Measurements from ENCODE around the gene SPTLC3. TPM values are rescaled to one million over a fixed set of nuclear protein-coding genes. Genes with fewer than 3 reads are reported as not detected.
A peak's percentile ranks its signal among the peaks of the same experiment; 100 is the strongest.

The SPTLC3 gene
- total RNA-seq, 2 experiments from 2014 or later, result 0.38 to 0.59 TPM

DNA sequence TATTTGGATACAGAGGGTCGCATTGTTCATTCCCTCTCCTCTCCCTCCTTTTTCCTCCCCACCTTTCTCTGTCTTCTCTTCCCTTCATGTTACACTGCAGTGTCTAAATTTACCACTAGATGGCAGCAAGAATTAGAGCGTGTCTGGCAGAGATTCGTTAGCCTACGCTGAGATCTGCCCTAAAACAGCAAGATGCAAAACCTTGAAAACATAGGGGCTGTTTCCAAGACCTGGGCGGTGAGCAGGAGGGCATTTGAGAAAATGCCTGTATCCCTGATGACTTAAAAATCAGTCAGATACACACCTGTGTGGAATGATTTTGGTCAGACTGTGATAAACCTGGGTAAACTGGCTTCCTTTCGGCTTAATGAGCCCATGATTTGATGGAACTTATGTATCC is 110.8 kb downstream of the SPTLC3 start:
- ChIA-PET POLR2A (interaction anchor here (0.7 kb wide), 1 partner anchor 427 kb away, joined by 3 read pairs; no protein-coding TSS in a partner anchor), CTCF (interaction anchor here (1.0 to 2.5 kb wide), 6 partner anchors 141 to 427 kb away, joined by 3 to 10 read pairs (median 4); no protein-coding TSS in a partner anchor)
- ATAC-seq (ENCODE audit: poor library complexity) (peak; percentile 83), DNase-seq (peak in 10 of 14 experiments; percentile 0 to 78 (median 21))
- no peaks in the 10 kb centered on the region for H3K36me3 Mint-ChIP-seq (ENCODE audit: low read depth)
- H3K27me3 Mint-ChIP-seq, result no peaks in the 10 kb centered on the region
- no peaks in the 10 kb centered on the region for H3K27me3 ChIP-seq (ENCODE audit: control insufficient read depth in 1 of 2, insufficient read depth in 2 of 2, low read length in 2 of 2)
- intact Hi-C loops (cut with DNase I, micrococcal nuclease), result loop anchor here (1.0 to 5.0 kb wide), 5 partner anchors 143 to 653 kb away; no protein-coding TSS in a partner anchor
- TF ChIP-seq, protein P1, sequence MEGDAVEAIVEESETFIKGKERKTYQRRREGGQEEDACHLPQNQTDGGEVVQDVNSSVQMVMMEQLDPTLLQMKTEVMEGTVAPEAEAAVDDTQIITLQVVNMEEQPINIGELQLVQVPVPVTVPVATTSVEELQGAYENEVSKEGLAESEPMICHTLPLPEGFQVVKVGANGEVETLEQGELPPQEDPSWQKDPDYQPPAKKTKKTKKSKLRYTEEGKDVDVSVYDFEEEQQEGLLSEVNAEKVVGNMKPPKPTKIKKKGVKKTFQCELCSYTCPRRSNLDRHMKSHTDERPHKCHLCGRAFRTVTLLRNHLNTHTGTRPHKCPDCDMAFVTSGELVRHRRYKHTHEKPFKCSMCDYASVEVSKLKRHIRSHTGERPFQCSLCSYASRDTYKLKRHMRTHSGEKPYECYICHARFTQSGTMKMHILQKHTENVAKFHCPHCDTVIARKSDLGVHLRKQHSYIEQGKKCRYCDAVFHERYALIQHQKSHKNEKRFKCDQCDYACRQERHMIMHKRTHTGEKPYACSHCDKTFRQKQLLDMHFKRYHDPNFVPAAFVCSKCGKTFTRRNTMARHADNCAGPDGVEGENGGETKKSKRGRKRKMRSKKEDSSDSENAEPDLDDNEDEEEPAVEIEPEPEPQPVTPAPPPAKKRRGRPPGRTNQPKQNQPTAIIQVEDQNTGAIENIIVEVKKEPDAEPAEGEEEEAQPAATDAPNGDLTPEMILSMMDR (IDR thresholded peaks at IDR 0.05), result peak; percentile 92
- no peak overlapping the region for H3K4me3 Mint-ChIP-seq
- no peak overlapping the region for H3K27ac ChIP-seq (ENCODE audit: low read depth in 1 of 2, low read length in 2 of 2)
- H3K4me3 ChIP-seq (ENCODE audit: low read length), result no peak overlapping the region
- H3K9me3 ChIP-seq (ENCODE audit: control insufficient read depth in 1 of 2, insufficient read depth in 1 of 2, low read length in 2 of 2), result no peaks in the 10 kb centered on the region
- H3K9me3 Mint-ChIP-seq, result no peaks in the 10 kb centered on the region
- no peak overlapping the region for H3K27ac Mint-ChIP-seq
- H3K4me1 ChIP-seq (ENCODE audit: insufficient read depth, low read length), result no peaks in the 10 kb centered on the region
- no peaks in the 10 kb centered on the region for H3K36me3 ChIP-seq (ENCODE audit: insufficient read depth, low read length)
- no peaks in the 10 kb centered on the region for H3K4me1 Mint-ChIP-seq (ENCODE audit: low read depth)

DNA sequence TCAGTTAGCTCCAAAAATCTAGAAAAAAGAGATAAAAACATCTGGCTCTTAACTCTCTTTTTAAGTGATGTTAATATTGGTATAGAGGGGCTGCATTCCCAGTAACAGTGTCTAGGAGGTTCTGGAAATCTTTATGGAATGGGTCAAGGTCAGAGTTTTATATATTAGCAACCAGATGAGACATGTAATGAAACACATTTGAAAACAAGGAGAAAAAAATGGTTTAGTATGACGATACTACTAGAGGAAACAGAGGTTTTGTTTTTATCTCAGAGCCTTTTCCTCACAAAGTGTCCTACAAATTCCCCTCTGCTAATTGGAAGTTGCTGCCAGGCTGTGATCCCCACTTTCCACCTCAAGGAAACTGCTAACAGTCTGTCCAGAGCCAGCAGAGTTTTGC is 111.7 kb downstream of the SPTLC3 start:
- Mint-ChIP-seq H3K4me1 (ENCODE audit: low read depth) (no peaks in the 10 kb centered on the region), H3K27ac (no peak overlapping the region), H3K36me3 (ENCODE audit: low read depth) (no peaks in the 10 kb centered on the region), H3K9me3 (no peaks in the 10 kb centered on the region), H3K27me3 (no peaks in the 10 kb centered on the region), H3K4me3 (no peak overlapping the region)
- H3K4me3 ChIP-seq (ENCODE audit: low read length), result no peak overlapping the region
- TF ChIP-seq, protein P1 (IDR thresholded peaks at IDR 0.05), result no peak
- no peak overlapping the region for H3K27ac ChIP-seq (ENCODE audit: low read depth in 1 of 2, low read length in 2 of 2)
- no peaks in the 10 kb centered on the region for H3K4me1 ChIP-seq (ENCODE audit: insufficient read depth, low read length)
- no peaks in the 10 kb centered on the region for H3K36me3 ChIP-seq (ENCODE audit: insufficient read depth, low read length)
- ATAC-seq (ENCODE audit: poor library complexity) (no peak), DNase-seq (no peak)
- no peaks in the 10 kb centered on the region for H3K27me3 ChIP-seq (ENCODE audit: control insufficient read depth in 1 of 2, insufficient read depth in 2 of 2, low read length in 2 of 2)
- no peaks in the 10 kb centered on the region for H3K9me3 ChIP-seq (ENCODE audit: control insufficient read depth in 1 of 2, insufficient read depth in 1 of 2, low read length in 2 of 2)
- ChIA-PET CTCF (interaction anchor here (1.0 to 2.5 kb wide), 6 partner anchors 140 to 426 kb away, joined by 3 to 10 read pairs (median 4); no protein-coding TSS in a partner anchor), POLR2A (interaction anchor here (0.5 to 0.7 kb wide), 2 partner anchors 141 to 426 kb away, joined by 3 to 4 read pairs; no protein-coding TSS in a partner anchor)
- intact Hi-C loops (cut with DNase I, micrococcal nuclease), result no loop called here

DNA sequence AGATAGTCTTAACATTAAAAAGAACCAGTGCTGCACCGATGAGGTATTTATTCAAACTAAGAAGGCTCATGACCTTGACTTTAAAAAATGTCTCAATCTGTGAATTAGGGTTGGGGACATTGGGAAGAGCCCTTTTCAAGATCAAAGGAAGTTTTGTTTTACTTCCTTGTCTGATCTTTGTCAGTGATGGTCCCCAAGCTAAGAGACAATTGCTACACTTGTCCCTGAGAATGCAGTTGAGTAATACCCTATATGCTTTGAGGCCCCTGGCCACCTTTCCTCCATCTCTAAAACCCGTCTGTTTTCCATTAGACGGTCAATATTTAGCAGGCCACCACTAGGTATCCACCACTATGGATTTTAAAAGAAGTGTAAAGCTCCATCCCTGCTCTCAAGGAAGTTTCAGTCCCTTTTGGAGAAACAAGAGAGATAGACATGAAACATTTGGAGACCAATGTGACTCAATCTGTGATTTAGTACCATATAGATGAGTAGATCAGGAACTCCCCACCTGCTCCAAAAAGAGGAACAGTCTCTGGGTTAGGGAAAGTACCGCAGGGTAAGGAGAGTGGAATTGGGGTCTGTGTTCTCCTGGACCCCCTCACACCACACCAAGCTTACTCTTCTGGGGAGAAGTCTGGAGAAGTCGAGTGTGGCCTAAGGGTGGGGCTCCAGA is 113.2 kb downstream of the SPTLC3 start:
- H3K9me3 ChIP-seq (ENCODE audit: control insufficient read depth in 1 of 2, insufficient read depth in 1 of 2, low read length in 2 of 2), result no peaks in the 10 kb centered on the region
- ATAC-seq (ENCODE audit: poor library complexity), result no peak
- no peaks in the 10 kb centered on the region for H3K36me3 ChIP-seq (ENCODE audit: insufficient read depth, low read length)
- Mint-ChIP-seq H3K4me1 (ENCODE audit: low read depth) (no peaks in the 10 kb centered on the region), H3K4me3 (no peak overlapping the region), H3K9me3 (no peaks in the 10 kb centered on the region), H3K36me3 (ENCODE audit: low read depth) (no peaks in the 10 kb centered on the region), H3K27me3 (no peaks in the 10 kb centered on the region), H3K27ac (no peak overlapping the region)
- TF ChIP-seq, protein P1 (IDR thresholded peaks at IDR 0.05), result no peak
- no peak for DNase-seq
- no peak overlapping the region for H3K27ac ChIP-seq (ENCODE audit: low read depth in 1 of 2, low read length in 2 of 2)
- intact Hi-C loops (cut with DNase I, micrococcal nuclease), result no loop called here
- no peaks in the 10 kb centered on the region for H3K27me3 ChIP-seq (ENCODE audit: control insufficient read depth in 1 of 2, insufficient read depth in 2 of 2, low read length in 2 of 2)
- CTCF ChIA-PET, result interaction anchor here (1.1 kb wide), 1 partner anchor 140 kb away, joined by 4 read pairs; no protein-coding TSS in a partner anchor
- POLR2A ChIA-PET, result no interaction called here
- H3K4me1 ChIP-seq (ENCODE audit: insufficient read depth, low read length), result no peaks in the 10 kb centered on the region
- H3K4me3 ChIP-seq (ENCODE audit: low read length), result no peak overlapping the region

Data from CD4-positive, alpha-beta T cell (primary cell).